Endothelial cell of umbilical vein (primary cell): ENCODE data around the gene METTL8.

Experiments
- EZH2 ChIP-seq: IDR thresholded peaks from 2 replicates; pipeline ENCODE4 v1.6.1; 2012; ENCODE audit warnings: borderline replicate concordance, low read depth, mild to moderate bottlenecking, moderate library complexity, low read length, inconsistent platforms; ENCODE audit not compliant: severe bottlenecking
- FOS ChIP-seq: IDR thresholded peaks from 2 replicates; pipeline ENCODE4 v1.6.1; 2011; ENCODE audit warnings: mild to moderate bottlenecking, low read length, moderate library complexity, borderline replicate concordance; ENCODE audit not compliant: insufficient read depth
- POLR2A ChIP-seq: IDR thresholded peaks from 2 replicates; pipeline ENCODE4 v1.6.1; 2012; ENCODE audit warnings: low read depth, mild to moderate bottlenecking, control low read depth, low read length
- POLR2AphosphoS5 ChIP-seq: IDR thresholded peaks from 2 replicates; pipeline ENCODE4 v1.6.1; 2012; ENCODE audit warnings: low read depth, mild to moderate bottlenecking, control low read depth, low read length, moderate library complexity; ENCODE audit not compliant: insufficient read depth
- TF ChIP-seq, protein P1 (sequence below), 2 donors: IDR thresholded peaks; 1 replicate in 1 of 2; 2 replicates in 1 of 2; pipeline ENCODE4 v1.5.1; 2011; ENCODE audit warnings: low read length in 2 of 2, mild to moderate bottlenecking in 2 of 2, moderate library complexity in 2 of 2, control low read depth in 1 of 2, inconsistent platforms in 1 of 2, low read depth in 1 of 2; ENCODE audit not compliant: insufficient read depth in 1 of 2; ENCODE audit errors: extremely low read depth in 1 of 2
- TF ChIP-seq, protein P2 (sequence below): IDR thresholded peaks from 2 replicates; pipeline ENCODE4 v1.6.1; 2011; ENCODE audit not compliant: insufficient read depth, insufficient read length

DNA sequence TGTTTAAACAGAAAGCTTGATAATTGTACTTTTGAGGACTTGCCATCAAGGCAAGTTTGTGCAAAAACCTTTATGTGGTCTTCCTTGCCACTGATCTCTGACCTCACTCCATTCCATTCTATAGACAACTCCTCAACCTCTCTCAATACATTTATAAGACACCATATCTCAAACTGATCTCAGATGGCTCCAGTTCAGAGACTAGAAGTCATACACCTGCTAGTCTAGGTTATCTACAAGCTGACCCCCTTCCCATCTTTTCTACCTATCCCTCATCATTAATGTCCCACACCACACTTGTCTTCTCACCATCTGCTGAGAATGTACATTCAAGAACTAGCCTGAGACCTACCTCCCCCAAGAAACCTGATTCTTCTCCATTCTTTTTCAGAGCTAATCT is 113.1 kb downstream of the METTL8 start:
- TF ChIP-seq, protein P1, sequence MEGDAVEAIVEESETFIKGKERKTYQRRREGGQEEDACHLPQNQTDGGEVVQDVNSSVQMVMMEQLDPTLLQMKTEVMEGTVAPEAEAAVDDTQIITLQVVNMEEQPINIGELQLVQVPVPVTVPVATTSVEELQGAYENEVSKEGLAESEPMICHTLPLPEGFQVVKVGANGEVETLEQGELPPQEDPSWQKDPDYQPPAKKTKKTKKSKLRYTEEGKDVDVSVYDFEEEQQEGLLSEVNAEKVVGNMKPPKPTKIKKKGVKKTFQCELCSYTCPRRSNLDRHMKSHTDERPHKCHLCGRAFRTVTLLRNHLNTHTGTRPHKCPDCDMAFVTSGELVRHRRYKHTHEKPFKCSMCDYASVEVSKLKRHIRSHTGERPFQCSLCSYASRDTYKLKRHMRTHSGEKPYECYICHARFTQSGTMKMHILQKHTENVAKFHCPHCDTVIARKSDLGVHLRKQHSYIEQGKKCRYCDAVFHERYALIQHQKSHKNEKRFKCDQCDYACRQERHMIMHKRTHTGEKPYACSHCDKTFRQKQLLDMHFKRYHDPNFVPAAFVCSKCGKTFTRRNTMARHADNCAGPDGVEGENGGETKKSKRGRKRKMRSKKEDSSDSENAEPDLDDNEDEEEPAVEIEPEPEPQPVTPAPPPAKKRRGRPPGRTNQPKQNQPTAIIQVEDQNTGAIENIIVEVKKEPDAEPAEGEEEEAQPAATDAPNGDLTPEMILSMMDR (IDR thresholded peaks at IDR 0.05; ENCODE audit: extremely low read depth in 1 of 2, insufficient read depth in 1 of 2, low read depth in 1 of 2, low read length in 2 of 2): no peak
- TF ChIP-seq, protein P2, sequence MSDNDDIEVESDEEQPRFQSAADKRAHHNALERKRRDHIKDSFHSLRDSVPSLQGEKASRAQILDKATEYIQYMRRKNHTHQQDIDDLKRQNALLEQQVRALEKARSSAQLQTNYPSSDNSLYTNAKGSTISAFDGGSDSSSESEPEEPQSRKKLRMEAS: no peak
- TF ChIP-seq POLR2AphosphoS5: no peak
- no peak for TF ChIP-seq FOS
- no peak for TF ChIP-seq EZH2
- no peak for TF ChIP-seq POLR2A
